OCI-LY1 (cell line): ENCODE measurements around the gene EBF4.

Experiments used
- H2AFZ ChIP-seq: fragments of 200-600 bp; sonication (generic), shearing (Covaris generic); 2 replicates; pipeline ENCODE4 v1.6.0; 2014; ENCODE audit warnings: antibody characterized with exemption, mild to moderate bottlenecking, low read length
- H3F3A ChIP-seq: fragments of 200-600 bp; sonication (generic), shearing (Covaris generic); 2 replicates; pipeline ENCODE4 v1.6.0; 2014; ENCODE audit warnings: mild to moderate bottlenecking, antibody characterized with exemption, low read length, moderate library complexity; ENCODE audit not compliant: insufficient read depth
- H3K27ac ChIP-seq: fragments of 200-600 bp; sonication (generic); 2 replicates; pipeline ENCODE4 v1.5.1; 2014; ENCODE audit warnings: low read length, mixed run types, mild to moderate bottlenecking, low read depth; ENCODE audit not compliant: poor library complexity, severe bottlenecking
- H3K27me3 ChIP-seq: fragments of 200-600 bp; sonication (generic); 2 replicates; pipeline ENCODE4 v1.6.0; 2014; ENCODE audit warnings: antibody characterized with exemption, mild to moderate bottlenecking, low read length, moderate library complexity; ENCODE audit not compliant: insufficient read depth
- H3K36me3 ChIP-seq: fragments of 200-600 bp; sonication (generic); 2 replicates; pipeline ENCODE4 v1.6.1; 2014; ENCODE audit warnings: mild to moderate bottlenecking, antibody characterized with exemption, low read length, moderate library complexity, mixed read lengths; ENCODE audit not compliant: insufficient read depth
- H3K4me1 ChIP-seq: fragments of 200-600 bp; sonication (generic); 2 replicates; pipeline ENCODE4 v1.5.1; 2014; ENCODE audit warnings: mild to moderate bottlenecking, low read length, moderate library complexity; ENCODE audit not compliant: insufficient read depth, severe bottlenecking
- H3K4me2 ChIP-seq: fragments of 200-600 bp; sonication (generic), shearing (Covaris generic); 2 replicates; pipeline ENCODE4 v1.6.1; 2014; ENCODE audit warnings: low read length
- H3K4me3 ChIP-seq: fragments of 200-600 bp; sonication (generic); 2 replicates; pipeline ENCODE4 v1.5.1; 2014; ENCODE audit warnings: low read length, low read depth, mild to moderate bottlenecking, mixed read lengths; ENCODE audit not compliant: poor library complexity, severe bottlenecking
- H3K79me2 ChIP-seq: fragments of 200-600 bp; shearing (Covaris generic); 2 replicates; pipeline ENCODE4 v1.6.1; 2016; ENCODE audit warnings: mixed run types, low read length, mixed read lengths; ENCODE audit not compliant: insufficient read depth
- H3K9ac ChIP-seq: fragments of 200-600 bp; sonication (generic), shearing (Covaris generic); 2 replicates; pipeline ENCODE4 v1.6.1; 2014; ENCODE audit warnings: mild to moderate bottlenecking, low read length, mixed read lengths
- H3K9me2 ChIP-seq: fragments of 200-600 bp; sonication (generic), shearing (Covaris generic); 2 replicates; pipeline ENCODE4 v1.6.1; 2014; ENCODE audit warnings: low read depth, mild to moderate bottlenecking, low read length, mixed read lengths
- H3K9me3 ChIP-seq: fragments of 200-600 bp; shearing (Covaris generic); 2 replicates; pipeline ENCODE4 v1.6.1; 2014; ENCODE audit warnings: low read length, mixed read lengths
- H4K20me1 ChIP-seq: fragments of 200-600 bp; sonication (generic), shearing (Covaris generic); 2 replicates; pipeline ENCODE4 v1.6.0; 2016; ENCODE audit warnings: mild to moderate bottlenecking, low read length; ENCODE audit not compliant: insufficient read depth
- CTCF ChIP-seq: fragments of 200-600 bp; sonication (generic), shearing (Covaris generic); IDR thresholded peaks from 2 replicates; pipeline ENCODE4 v1.5.1; 2017; ENCODE audit warnings: mild to moderate bottlenecking, antibody characterized with exemption, low read length, moderate library complexity, mixed read lengths
- EZH2 ChIP-seq: fragments of 200-600 bp; sonication (generic), shearing (Covaris generic); IDR thresholded peaks from 2 replicates; pipeline ENCODE4 v1.8.0; 2017; ENCODE audit warnings: borderline replicate concordance, mixed run types, mild to moderate bottlenecking, antibody characterized with exemption, low read length, moderate library complexity, mixed read lengths

EBF4 gene

GRCh38 chr20:2771631-2772080 lies 79.1 kb downstream of the EBF4 start:
- H3K9me3 ChIP-seq: no peaks in the 10 kb centered on the region
- no peaks in the 10 kb centered on the region for H3K4me1 ChIP-seq
- no peak overlapping the region for H2AFZ ChIP-seq
- H3K4me3 ChIP-seq: no peak overlapping the region
- H3K36me3 ChIP-seq: no peaks in the 10 kb centered on the region
- H3K9ac ChIP-seq: no peak overlapping the region
- H3K27ac ChIP-seq: no peak overlapping the region
- no peaks in the 10 kb centered on the region for H3F3A ChIP-seq
- H4K20me1 ChIP-seq: no peaks in the 10 kb centered on the region
- H3K4me2 ChIP-seq: no peak overlapping the region
- H3K79me2 ChIP-seq: no peaks in the 10 kb centered on the region
- peaks cover 3% of the 10 kb centered on the region; the same call in 1 of the 2 replicates for H3K27me3 ChIP-seq
- no peak for TF ChIP-seq EZH2
- TF ChIP-seq CTCF: no peak
- H3K9me2 ChIP-seq: no peaks in the 10 kb centered on the region

GRCh38 chr20:2773812-2774211 lies 81.2 kb downstream of the EBF4 start:
- no peaks in the 10 kb centered on the region for H3K9me3 ChIP-seq
- TF ChIP-seq CTCF: no peak
- no peak for TF ChIP-seq EZH2
- no peaks in the 10 kb centered on the region for H3F3A ChIP-seq
- no peaks in the 10 kb centered on the region for H3K79me2 ChIP-seq
- H2AFZ ChIP-seq: no peak overlapping the region
- H3K4me3 ChIP-seq: no peak overlapping the region
- H4K20me1 ChIP-seq: no peaks in the 10 kb centered on the region
- no peaks in the 10 kb centered on the region for H3K4me1 ChIP-seq
- no peak overlapping the region for H3K27ac ChIP-seq
- no peak overlapping the region for H3K9ac ChIP-seq
- H3K27me3 ChIP-seq: no peaks in the 10 kb centered on the region
- no peaks in the 10 kb centered on the region for H3K36me3 ChIP-seq
- no peak overlapping the region for H3K4me2 ChIP-seq
- H3K9me2 ChIP-seq: no peaks in the 10 kb centered on the region

- no peaks in the 10 kb centered on the region for H3F3A ChIP-seq
- no peaks in the 10 kb centered on the region for H3K4me1 ChIP-seq
- no peak overlapping the region for H3K4me3 ChIP-seq
- H3K36me3 ChIP-seq: no peaks in the 10 kb centered on the region
- no peak for TF ChIP-seq CTCF
- H4K20me1 ChIP-seq: no peaks in the 10 kb centered on the region
- H3K9ac ChIP-seq: no peak overlapping the region
- H3K79me2 ChIP-seq: no peaks in the 10 kb centered on the region
- no peaks in the 10 kb centered on the region for H3K27me3 ChIP-seq
- H3K27ac ChIP-seq: no peak overlapping the region
- no peaks in the 10 kb centered on the region for H3K9me3 ChIP-seq
- H2AFZ ChIP-seq: no peak overlapping the region
- no peaks in the 10 kb centered on the region for H3K9me2 ChIP-seq
- no peak overlapping the region for H3K4me2 ChIP-seq
These were observed 82.6 kb downstream of the EBF4 start for GRCh38 chr20:2775139-2775538.
